ENCODE measurements around the gene ERC2. TPM values are rescaled to one million over a fixed set of nuclear protein-coding genes. Genes with fewer than 3 reads are reported as not detected.

Gene ERC2
- total and polyA plus RNA-seq, 2 donors (not counting 3 experiments of a cell fraction or from before 2014, with no cell fraction given): 5.6 to 15.5 TPM

DNA sequence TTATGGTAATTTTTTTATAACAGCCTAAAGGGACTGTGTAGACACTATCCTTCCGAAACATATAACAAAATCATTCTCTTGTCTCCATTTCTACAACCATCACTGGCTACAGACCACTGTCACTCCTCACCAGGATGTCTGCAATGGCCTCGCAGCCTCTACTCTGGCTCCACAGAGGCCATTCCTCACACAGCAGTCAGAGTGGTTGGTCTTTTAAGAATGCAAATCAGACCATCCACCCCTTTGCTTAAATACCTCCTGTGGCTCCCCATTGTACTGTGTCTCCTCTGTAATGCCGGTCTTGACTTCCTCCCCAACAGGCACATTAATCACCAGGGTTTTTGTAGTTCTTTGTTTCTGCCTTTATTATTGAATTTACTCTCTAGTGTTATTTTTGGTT, 344.8 kb downstream of the ERC2 start:
- no peaks in the 10 kb centered on the region for H3K79me2 ChIP-seq (ENCODE audit: control insufficient read depth, insufficient read depth, low read length)
- BruUV-seq (replicated peaks): no TSS peak
- H4K20me1 ChIP-seq (replicated peaks; ENCODE audit: control insufficient read depth, extremely low read depth, insufficient read depth, low read length): no peaks in the 10 kb centered on the region
- intact Hi-C loops (cut with micrococcal nuclease) (no loop called here), dilution Hi-C loops (cut with MboI; ENCODE audit: extremely low pct_ligation_motif_present, low sequenced_read_pairs) (no loop called here)
- ChIA-PET POLR2A (no interaction called here), CTCF (no interaction called here)
- TF ChIP-seq JUN (IDR thresholded peaks at IDR 0.05; ENCODE audit: borderline replicate concordance, insufficient read depth, insufficient read length, low read depth) (no peak), POLR2A (IDR thresholded peaks at IDR 0.05; ENCODE audit: low read depth, low read length) (no peak), EZH2 (IDR thresholded peaks at IDR 0.05; ENCODE audit: borderline replicate concordance, low read depth, low read length, severe bottlenecking) (no peak), FOS (IDR thresholded peaks at IDR 0.05; ENCODE audit: borderline replicate concordance, insufficient read depth, low read length) (no peak), GATA2 (IDR thresholded peaks at IDR 0.05; ENCODE audit: insufficient read depth, insufficient read length, low read depth, low read length) (no peak), POLR2AphosphoS5 (IDR thresholded peaks at IDR 0.05; ENCODE audit: insufficient read depth, low read depth, low read length) (no peak), MYC (IDR thresholded peaks at IDR 0.05; ENCODE audit: low read depth, low read length) (no peak)
- TF ChIP-seq, protein P1, sequence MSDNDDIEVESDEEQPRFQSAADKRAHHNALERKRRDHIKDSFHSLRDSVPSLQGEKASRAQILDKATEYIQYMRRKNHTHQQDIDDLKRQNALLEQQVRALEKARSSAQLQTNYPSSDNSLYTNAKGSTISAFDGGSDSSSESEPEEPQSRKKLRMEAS (IDR thresholded peaks at IDR 0.05; ENCODE audit: insufficient read depth, insufficient read length): no peak
- TF ChIP-seq, protein P2, sequence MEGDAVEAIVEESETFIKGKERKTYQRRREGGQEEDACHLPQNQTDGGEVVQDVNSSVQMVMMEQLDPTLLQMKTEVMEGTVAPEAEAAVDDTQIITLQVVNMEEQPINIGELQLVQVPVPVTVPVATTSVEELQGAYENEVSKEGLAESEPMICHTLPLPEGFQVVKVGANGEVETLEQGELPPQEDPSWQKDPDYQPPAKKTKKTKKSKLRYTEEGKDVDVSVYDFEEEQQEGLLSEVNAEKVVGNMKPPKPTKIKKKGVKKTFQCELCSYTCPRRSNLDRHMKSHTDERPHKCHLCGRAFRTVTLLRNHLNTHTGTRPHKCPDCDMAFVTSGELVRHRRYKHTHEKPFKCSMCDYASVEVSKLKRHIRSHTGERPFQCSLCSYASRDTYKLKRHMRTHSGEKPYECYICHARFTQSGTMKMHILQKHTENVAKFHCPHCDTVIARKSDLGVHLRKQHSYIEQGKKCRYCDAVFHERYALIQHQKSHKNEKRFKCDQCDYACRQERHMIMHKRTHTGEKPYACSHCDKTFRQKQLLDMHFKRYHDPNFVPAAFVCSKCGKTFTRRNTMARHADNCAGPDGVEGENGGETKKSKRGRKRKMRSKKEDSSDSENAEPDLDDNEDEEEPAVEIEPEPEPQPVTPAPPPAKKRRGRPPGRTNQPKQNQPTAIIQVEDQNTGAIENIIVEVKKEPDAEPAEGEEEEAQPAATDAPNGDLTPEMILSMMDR (IDR thresholded peaks at IDR 0.05; ENCODE audit: extremely low read depth in 1 of 2, insufficient read depth in 1 of 2, low read depth in 1 of 2, low read length in 2 of 2): no peak
- no peaks in the 10 kb centered on the region for H3K9me3 ChIP-seq (replicated peaks; ENCODE audit: control insufficient read depth, insufficient read depth, low read length)
- H3K4me2 ChIP-seq (ENCODE audit: insufficient read depth, low read length): no peak overlapping the region
- H3K4me3 ChIP-seq (replicated peaks in 1 of 3; ENCODE audit: insufficient read depth in 1 of 3, low read depth in 1 of 3, low read length in 3 of 3): no peak overlapping the region
- no peak for FAIRE-seq
- DNase-seq (ENCODE audit: low read depth, low spot score): no peak
- no peaks in the 10 kb centered on the region for H3K36me3 ChIP-seq (ENCODE audit: control insufficient read depth in 2 of 2, extremely low read depth in 1 of 2, insufficient read depth in 2 of 2, low read length in 2 of 2)
- no peaks in the 10 kb centered on the region for H3K27me3 ChIP-seq (ENCODE audit: control insufficient read depth in 2 of 2, insufficient read depth in 2 of 2, low read length in 2 of 2)
- no peak overlapping the region for H3K27ac ChIP-seq (ENCODE audit: insufficient read depth, low read depth, low read length)
- H2AFZ ChIP-seq (ENCODE audit: low read depth, low read length): no peak overlapping the region
- no peaks in the 10 kb centered on the region for H3K9me1 ChIP-seq (replicated peaks; ENCODE audit: control insufficient read depth, extremely low read depth, insufficient read depth, low read length)
- no peak overlapping the region for H3K9ac ChIP-seq (replicated peaks; ENCODE audit: extremely low read depth, insufficient read depth, low read length)
- H3K4me1 ChIP-seq (ENCODE audit: control insufficient read depth, extremely low read depth, insufficient read depth, low read length): peaks cover 7% of the 10 kb centered on the region
